ENCODE data around the gene PCDH9. TPM values are rescaled to one million over a fixed set of nuclear protein-coding genes. Genes with fewer than 3 reads are reported as not detected.
"Not testable (repeated sequence)": the region's sequence is repeated elsewhere in the genome, so short reads cannot be mapped to it uniquely, and the experiment has no call there.

PCDH9 gene
- total RNA-seq, 4 donors from 2014 or later = 0.57 to 1.7 (median 0.97) TPM

DNA sequence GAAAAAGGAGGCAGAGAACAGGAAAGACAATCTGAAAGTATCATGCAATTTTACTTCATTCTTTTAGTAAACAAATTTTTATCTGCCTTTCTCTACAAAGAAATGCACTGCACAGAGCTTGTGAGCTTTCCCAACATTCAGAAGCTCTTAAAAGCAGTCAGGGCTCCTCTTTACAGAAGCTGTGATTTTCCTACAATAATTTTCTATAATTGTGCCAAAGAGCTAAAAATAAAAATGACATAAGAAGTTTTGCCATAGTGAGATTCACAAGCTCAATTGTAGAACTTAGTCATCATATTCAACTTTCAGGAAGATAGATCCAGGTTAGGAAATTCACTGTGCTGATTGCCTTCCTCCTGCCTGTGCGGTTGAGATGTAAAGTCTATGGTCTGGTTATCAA lies 341.4 kb downstream of the PCDH9 start:
- H3K4me3 ChIP-seq = no peak overlapping the region
- H3K4me1 ChIP-seq = no peaks in the 10 kb centered on the region
- TF ChIP-seq POLR2A (IDR thresholded peaks at IDR 0.05) = no peak
- TF ChIP-seq, protein P1, sequence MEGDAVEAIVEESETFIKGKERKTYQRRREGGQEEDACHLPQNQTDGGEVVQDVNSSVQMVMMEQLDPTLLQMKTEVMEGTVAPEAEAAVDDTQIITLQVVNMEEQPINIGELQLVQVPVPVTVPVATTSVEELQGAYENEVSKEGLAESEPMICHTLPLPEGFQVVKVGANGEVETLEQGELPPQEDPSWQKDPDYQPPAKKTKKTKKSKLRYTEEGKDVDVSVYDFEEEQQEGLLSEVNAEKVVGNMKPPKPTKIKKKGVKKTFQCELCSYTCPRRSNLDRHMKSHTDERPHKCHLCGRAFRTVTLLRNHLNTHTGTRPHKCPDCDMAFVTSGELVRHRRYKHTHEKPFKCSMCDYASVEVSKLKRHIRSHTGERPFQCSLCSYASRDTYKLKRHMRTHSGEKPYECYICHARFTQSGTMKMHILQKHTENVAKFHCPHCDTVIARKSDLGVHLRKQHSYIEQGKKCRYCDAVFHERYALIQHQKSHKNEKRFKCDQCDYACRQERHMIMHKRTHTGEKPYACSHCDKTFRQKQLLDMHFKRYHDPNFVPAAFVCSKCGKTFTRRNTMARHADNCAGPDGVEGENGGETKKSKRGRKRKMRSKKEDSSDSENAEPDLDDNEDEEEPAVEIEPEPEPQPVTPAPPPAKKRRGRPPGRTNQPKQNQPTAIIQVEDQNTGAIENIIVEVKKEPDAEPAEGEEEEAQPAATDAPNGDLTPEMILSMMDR (IDR thresholded peaks at IDR 0.05) = no peak
- no peaks in the 10 kb centered on the region for H3K36me3 ChIP-seq
- H3K27me3 ChIP-seq = no peaks in the 10 kb centered on the region
- no peaks in the 10 kb centered on the region for H3K9me3 ChIP-seq
- H3K27ac ChIP-seq = no peak overlapping the region
- DNase-seq = no peak

DNA sequence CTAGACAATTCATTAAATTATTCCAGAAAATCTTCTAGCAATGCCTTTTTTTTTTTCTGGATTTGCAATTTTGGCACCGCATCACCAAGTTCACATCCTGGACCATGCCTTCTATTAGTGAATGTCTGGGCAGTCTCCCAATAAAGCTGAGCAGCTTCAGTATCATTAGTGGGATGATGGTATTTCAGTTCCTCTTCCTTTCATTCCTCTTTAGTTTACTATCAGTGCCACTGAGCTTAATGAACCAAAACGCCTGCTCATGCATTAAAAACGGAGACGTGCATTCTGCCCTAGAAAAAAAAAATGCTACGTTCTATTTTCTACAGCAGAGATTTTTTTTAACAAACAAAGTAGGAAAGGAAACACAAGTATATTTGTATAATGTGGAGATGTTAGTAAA lies 343.0 kb downstream of the PCDH9 start:
- Histone ChIP-seq H3K4me3 (no peak overlapping the region), H3K9me3 (peaks cover 0 to 3% (median 0%) of the 10 kb centered on the region in 4 donors), H3K27ac (no peak overlapping the region), H3K36me3 (no peaks in the 10 kb centered on the region), H3K27me3 (no peaks in the 10 kb centered on the region), H3K4me1 (no peaks in the 10 kb centered on the region)
- DNase-seq = no peak
- TF ChIP-seq POLR2A (IDR thresholded peaks at IDR 0.05) = no peak

DNA sequence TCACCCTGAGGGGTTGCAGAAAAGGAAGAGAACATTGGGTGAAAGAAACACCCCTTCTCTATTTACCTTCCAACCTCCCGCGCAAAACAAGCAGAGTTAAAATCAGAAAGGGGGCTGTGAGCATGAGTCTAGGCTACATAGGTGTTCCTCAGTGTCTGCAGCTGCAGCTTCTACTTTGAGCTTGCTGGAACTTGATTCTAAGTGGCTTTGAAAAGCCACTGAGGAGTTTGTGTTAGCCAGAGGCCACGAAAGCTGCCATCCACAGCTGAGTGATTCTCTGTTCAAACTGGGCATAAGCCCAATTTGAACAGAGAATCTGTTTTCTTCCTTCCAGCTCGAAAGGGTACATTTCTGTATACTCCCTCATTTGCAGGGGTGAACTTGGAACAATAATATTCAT lies 343.9 kb downstream of the PCDH9 start:
- no peak for DNase-seq
- TF ChIP-seq, protein P1 (IDR thresholded peaks at IDR 0.05) = no peak
- TF ChIP-seq POLR2A (IDR thresholded peaks at IDR 0.05) = no peak

DNA sequence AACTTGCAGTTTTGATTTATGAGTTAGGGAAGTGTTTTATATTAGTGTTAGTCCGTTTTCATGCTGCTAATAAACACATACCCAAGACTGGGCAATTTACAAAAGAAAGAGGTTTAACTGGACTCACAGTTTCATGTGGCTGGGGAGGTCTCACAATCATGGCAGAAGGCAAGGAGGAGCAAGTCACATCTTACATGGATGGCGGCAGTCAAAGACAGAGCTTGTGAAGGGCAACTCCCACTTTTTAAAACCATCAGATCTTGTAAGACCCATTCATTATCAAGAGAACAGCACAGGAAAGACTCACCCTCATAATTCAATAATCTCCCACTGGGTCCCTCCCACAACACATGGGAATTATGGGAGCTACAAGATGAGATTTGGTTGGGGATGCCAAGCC lies 349.0 kb downstream of the PCDH9 start:
- DNase-seq, H3K27ac ChIP-seq, H3K4me3 ChIP-seq, H3K9me3 ChIP-seq, H3K4me1 ChIP-seq, H3K27me3 ChIP-seq, H3K36me3 ChIP-seq: not testable (repeated sequence)

More for the DNA sequence above, 343.9 kb downstream of the PCDH9 start:
- Histone ChIP-seq H3K27ac (no peak overlapping the region), H3K27me3 (no peaks in the 10 kb centered on the region), H3K36me3 (no peaks in the 10 kb centered on the region), H3K9me3 (peaks cover 0 to 5% (median 0%) of the 10 kb centered on the region in 4 donors), H3K4me1 (no peaks in the 10 kb centered on the region), H3K4me3 (no peak overlapping the region)

DNA sequence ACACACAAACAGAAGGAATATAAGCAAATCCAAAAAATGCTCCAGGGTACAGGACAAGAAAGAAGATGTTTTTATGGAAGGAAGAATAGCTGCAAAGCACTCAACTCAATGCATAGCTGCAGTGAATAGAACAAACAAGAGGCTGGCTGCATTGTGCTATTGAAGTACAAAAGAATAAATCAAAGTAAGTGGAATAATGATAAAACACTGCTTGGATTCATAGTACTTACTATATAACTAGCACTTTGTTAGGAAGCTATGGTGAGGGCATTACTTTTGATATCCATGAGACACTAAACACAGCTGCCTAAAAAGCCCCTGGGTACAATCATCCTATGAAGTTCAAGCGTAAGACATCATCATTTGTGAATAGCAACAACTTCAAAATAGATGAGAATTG lies 350.1 kb downstream of the PCDH9 start:
- TF ChIP-seq, protein P1 (IDR thresholded peaks at IDR 0.05) = no peak
- TF ChIP-seq POLR2A (IDR thresholded peaks at IDR 0.05) = no peak
- H3K9me3 ChIP-seq = peaks cover 0 to 7% (median 0%) of the 10 kb centered on the region in 4 donors

DNA sequence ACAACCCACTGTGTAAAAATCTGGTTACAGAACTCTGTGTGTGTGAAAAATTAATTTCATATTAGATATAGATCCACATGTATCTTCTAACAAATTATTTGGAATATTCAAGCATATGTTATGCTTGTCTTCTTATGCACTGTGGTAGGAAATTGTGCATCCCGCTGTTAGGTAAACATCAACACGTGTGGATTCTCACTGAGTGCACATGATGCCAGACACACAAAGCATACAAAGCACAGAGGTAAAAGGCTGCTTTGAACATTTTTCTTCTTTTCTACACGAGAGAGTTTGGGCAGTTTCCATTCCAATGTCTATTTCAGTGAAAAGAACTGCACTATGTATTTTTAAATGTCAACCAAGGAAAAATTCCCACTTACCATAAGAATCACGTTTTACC lies 354.9 kb downstream of the PCDH9 start:
- Histone ChIP-seq H3K27me3 (no peaks in the 10 kb centered on the region), H3K36me3 (no peaks in the 10 kb centered on the region), H3K9me3 (no peaks in the 10 kb centered on the region), H3K27ac (no peak overlapping the region), H3K4me1 (no peaks in the 10 kb centered on the region), H3K4me3 (no peak overlapping the region)
- DNase-seq = no peak
- no peak for TF ChIP-seq POLR2A (IDR thresholded peaks at IDR 0.05)
- TF ChIP-seq, protein P1 (IDR thresholded peaks at IDR 0.05) = no peak

More for the DNA sequence above, 350.1 kb downstream of the PCDH9 start:
- Histone ChIP-seq H3K27me3 (no peaks in the 10 kb centered on the region), H3K27ac (no peak overlapping the region), H3K4me3 (no peak overlapping the region), H3K36me3 (no peaks in the 10 kb centered on the region), H3K4me1 (no peaks in the 10 kb centered on the region)
- DNase-seq = no peak

DNA sequence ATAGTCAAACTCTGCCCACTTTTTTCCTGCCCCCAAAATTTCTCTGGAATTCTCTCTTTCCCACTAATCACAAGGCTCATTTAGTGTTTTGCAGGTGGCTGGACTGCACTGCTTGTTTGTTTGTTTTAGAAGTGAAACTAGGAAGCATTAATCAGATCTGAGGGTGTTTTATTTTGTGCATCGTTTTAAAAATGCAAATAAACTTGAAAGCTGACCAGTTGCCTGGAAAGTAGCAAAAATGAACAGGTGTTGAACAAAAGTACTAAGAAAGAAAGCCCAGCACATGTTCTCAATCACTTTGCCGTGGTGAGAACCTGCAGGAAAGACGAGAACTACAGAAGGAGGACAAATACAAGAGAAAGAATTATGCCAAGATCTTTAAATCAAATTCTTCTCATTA lies 365.5 kb downstream of the PCDH9 start:
- no peak overlapping the region for H3K27ac ChIP-seq
- no peaks in the 10 kb centered on the region for H3K4me1 ChIP-seq
- H3K36me3 ChIP-seq = no peaks in the 10 kb centered on the region
- H3K9me3 ChIP-seq = no peaks in the 10 kb centered on the region
- DNase-seq = no peak
- TF ChIP-seq, protein P1 (IDR thresholded peaks at IDR 0.05) = no peak
- no peak for TF ChIP-seq POLR2A (IDR thresholded peaks at IDR 0.05)
- H3K27me3 ChIP-seq = no peaks in the 10 kb centered on the region
- H3K4me3 ChIP-seq = no peak overlapping the region

Measured in Peyer's patch (tissue), 4 donors.